Suppressor macrophage (primary cell): Measurements from ENCODE around the gene ITGB5.

Experiments used
- DNase-seq, 4 experiments: peaks; one replicate each; pipeline ENCODE4 v3.0.0-alpha.2; 2020 to 2022

Gene ITGB5

GRCh38 chr3:124747111-124747981, 139.8 kb downstream of the ITGB5 start:
- no peak for DNase-seq

GRCh38 chr3:124745756-124746155, 141.4 kb downstream of the ITGB5 start:
- DNase-seq, result no peak

- no peak for DNase-seq
These were observed 146.1 kb downstream of the ITGB5 start for GRCh38 chr3:124741027-124741426.

GRCh38 chr3:124731760-124732159, 155.4 kb downstream of the ITGB5 start:
- no peak for DNase-seq

DNA sequence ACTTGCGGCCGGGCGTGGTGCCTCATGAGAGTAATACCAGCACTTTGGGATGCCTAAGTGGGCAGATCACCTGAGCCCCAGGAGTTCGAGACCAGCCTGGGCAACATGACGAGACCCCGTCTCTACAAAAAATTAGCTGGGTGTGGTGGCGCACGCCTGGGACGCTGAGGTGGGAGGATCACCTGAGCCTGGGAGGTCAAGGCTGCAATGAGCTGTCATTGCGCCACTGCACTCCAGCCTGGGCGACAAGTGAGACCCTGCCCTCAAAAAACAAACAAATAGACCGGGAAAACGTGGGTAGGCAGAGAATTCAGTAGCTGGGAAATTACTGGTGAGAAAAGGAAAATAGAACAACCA, 156.2 kb downstream of the ITGB5 start:
- no peak for DNase-seq

GRCh38 chr3:124730129-124730940, 156.8 kb downstream of the ITGB5 start, which contains the start of gene UMPS:
UMPS (plus strand) TSS chr3:124730452; CDS start chr3:124730472, 20 bp downstream.
- peak; percentile 91 to 96 (median 93) for DNase-seq

DNA sequence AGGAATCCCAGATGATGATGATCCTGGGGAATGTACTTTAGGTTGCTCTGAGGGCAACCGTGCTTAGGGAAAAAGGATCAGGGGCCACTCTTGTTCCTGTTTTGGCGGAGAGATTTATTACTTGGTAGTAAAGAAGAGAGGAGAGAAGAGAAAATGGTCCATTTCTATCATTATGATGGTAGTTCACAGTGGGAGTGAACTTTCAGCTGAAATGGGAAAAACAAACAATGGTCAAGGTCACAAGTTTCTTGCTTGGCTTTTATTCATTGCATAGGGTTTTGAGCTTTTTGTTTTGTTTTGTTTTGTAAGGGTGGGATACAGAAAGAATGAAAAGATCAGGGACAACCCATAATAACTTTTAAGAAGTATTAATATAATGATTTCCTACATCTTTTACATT, 164.6 kb downstream of the ITGB5 start:
- DNase-seq, result no peak

- no peak for DNase-seq
These were observed 172.8 kb downstream of the ITGB5 start for GRCh38 chr3:124714223-124714853.
